Measurements from ENCODE around the gene LYST.

- no peak for TF ChIP-seq CTCF (IDR thresholded peaks at IDR 0.05)
- TF ChIP-seq POLR2A (IDR thresholded peaks at IDR 0.05): no peak
- TF ChIP-seq POLR2AphosphoS5 (IDR thresholded peaks at IDR 0.05): no peak
These were observed 109.1 kb downstream of the LYST start for GRCh38 chr1:235757587-235758096.
